SIG-M5 (cell line): Measurements from ENCODE around the gene CBFA2T2.
"Not testable (repeated sequence)": the region's sequence is repeated elsewhere in the genome, so short reads cannot be mapped to it uniquely, and the experiment has no call there.

Experiments
- DNase-seq: peaks from one replicate; lab custom pipeline; 2025; lab: John Stamatoyannopoulos, UW

The CBFA2T2 gene

GRCh38 chr20:33470866-33471265, 19.0 kb upstream of the CBFA2T2 start:
- DNase-seq = no peak

DNA sequence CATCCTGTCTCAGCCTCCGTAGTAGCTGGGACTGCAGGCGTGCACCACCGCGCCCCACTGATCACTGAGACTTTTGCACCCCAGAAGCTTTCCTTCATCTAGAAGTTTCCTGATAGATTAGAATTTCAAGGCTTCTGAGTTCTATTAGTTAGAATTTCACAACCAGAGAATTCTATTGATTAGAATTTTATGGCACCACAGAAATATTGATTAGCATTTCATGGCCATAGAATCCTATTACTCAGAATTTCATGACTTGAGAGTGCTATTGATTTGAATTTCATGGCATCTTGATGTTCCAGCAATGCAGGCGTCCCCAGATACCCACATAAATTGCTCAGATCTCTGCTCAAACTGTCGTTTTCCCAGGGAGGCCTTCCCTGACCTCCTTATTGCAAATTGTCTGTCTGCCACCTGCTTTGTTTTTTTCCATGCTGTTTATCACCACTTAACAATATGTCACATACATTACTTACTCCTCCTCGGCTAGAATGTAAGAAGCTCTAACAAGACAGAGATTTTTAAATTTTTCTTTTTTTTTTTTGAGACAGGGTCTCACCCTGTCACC, 16.9 kb upstream of the CBFA2T2 start:
- no peak for DNase-seq

DNA sequence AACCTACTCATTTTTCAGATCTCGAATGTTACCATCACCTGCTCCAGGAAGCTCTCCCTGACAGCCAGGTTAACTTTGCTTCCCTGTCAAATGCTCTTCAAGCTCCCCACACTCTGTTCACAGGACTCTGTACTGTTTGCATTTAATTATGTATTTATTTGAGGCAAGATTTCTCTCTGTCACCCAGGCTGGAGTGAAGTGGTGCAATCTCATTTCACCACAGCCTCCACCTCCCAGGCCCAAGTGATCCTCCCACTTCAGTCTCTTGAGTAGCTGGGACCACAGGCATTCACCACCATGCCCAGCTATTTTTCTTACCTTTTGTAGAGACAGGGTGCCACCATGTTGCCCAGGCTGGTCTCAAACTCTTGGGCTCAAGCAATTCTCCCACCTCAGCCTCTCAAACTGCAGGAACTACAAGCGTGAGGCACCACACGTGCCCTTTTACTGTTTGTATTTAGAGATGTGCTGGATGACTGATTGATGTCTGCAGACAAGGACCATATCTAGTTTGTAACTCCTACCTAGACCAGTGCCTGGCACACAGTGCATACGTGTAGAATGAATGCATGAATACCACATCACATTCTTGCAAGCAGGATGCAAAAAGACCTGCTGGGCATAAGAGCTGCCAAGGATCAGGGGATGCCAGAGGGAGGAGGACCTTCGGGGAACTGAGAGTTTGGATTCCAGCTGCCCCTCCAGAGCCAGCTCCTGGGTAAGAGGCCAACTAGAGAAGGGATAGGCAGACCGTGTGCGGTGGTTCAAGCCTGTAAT, 15.6 kb upstream of the CBFA2T2 start:
- DNase-seq = no peak

GRCh38 chr20:33474963-33475362, 14.9 kb upstream of the CBFA2T2 start:
- no peak for DNase-seq

GRCh38 chr20:33475381-33476152, 14.3 kb upstream of the CBFA2T2 start:
- no peak for DNase-seq

GRCh38 chr20:33477386-33478234, 12.3 kb upstream of the CBFA2T2 start:
- no peak for DNase-seq

DNA sequence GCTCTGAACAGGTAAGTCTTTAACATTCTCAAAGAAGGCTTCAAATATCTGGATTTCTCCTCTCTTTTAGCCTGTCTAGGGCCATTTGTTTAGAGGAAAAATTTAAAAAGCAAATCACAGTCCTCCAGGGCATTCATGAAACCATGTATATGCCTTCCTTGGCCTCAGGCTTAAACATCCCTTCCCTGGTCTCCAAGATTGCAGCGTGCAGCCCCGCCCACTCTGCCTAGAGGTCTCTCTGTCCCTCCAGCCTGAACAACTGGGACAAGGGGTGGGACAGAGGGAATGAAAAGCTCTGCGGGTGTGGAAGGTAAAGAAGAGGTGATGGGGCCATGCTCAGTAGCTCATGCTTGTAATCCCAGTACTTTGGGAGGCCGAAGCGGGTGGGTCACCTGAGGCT, 9.8 kb upstream of the CBFA2T2 start:
- no peak for DNase-seq

GRCh38 chr20:33481431-33481941, 8.4 kb upstream of the CBFA2T2 start:
- no peak for DNase-seq

- no peak for DNase-seq
Measured at GRCh38 chr20:33482581-33482980, 7.3 kb upstream of the CBFA2T2 start.

GRCh38 chr20:33483186-33483585, 6.7 kb upstream of the CBFA2T2 start:
- not testable (repeated sequence) for DNase-seq

DNA sequence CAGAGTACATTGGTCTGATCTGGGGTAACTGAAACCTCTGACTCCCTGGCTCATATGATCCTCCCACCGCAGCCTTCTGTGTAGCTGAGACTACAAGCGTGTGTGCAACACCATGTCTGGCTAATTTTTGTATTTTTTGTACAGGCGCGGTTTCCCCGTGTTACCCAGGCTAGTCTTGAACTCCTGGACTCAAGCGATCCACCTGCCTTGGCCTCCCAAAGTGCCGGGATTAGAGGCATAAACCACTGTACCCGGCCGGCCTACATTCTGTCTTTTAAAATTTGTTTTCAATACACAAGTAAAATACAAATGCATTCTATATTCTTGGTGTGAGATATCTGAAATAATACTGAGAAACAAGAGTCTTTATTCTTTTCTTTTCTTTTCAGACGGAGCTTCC, 1.7 kb upstream of the CBFA2T2 start:
- DNase-seq = no peak

DNA sequence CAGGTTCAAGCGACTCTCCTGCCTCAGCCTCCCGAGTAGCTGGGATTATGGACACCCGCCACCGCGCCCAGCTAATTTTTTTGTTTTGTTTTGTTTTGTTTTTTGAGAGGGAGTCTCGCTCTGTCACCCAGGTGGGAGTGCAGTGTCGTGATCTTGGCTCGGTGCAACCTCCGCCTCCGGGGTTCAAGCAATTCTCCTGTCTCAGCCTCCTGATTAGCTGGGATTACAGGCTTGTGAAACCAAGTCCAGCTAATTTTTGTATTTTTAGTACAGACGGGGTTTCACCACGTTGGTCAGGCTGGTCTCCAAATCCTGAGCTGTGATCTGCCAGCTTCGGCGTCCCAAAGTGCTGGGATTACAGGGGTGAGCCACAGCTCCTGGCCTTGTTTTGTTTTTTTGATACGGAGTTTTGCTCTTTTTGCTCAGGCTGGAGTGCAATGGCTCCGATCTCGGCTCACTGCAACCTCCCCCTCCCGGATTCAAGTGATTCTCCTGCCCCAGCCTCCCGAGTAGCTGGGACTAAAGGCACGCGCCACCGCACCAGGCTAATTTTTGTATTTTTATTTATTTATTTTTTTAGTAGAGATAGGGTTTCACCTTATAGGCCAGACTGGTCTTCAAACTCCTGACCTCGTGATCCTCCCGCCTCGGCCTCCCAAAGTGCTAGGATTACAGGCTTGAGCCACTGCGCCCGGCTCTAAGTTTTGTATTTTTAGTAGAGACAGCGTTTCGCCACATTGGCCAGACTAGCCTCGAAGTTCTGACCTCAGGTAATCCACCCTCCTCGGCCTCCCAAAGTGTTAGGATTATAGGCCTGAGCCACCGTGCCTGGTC, 1.0 kb upstream of the CBFA2T2 start:
- not testable (repeated sequence) for DNase-seq

GRCh38 chr20:33489495-33490022, 337 bp upstream of the CBFA2T2 start:
- DNase-seq = peak; percentile 62

- DNase-seq = no peak
Measured at GRCh38 chr20:33490934-33491656, 1.2 kb downstream of the CBFA2T2 start.

DNA sequence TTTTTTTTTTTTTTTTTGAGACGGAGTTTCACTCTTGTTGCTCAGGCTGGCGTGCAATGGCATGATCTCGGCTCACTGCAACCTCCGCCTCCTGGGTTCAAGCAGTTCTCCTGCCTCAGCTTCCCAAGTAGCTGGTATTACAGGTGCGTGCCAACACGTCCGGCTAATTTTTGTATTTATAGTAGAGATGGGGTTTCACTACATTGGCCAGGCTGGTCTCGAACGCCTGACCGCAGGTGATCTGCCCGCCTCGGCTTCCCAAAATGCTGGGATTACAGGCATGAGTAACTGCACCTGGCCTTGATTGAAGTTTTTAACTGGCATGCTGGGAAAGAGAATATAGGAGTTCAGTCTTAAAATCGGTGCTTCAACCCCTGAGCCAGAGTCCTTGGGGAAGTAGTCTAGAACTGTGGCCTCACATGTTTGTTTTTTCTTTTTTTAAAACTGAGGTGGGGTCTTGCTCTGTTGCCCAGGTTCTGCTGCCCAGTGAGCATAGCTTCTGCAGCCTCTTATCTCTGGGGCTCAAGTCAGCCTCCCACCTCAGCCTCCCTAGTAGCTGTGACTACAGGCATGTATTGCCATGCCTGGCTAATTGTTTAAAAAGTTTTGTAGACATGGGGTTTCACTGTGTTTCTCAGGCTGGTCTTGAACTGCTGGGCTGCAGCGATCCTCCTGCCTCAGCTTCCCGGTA, 3.3 kb downstream of the CBFA2T2 start:
- DNase-seq = no peak

GRCh38 chr20:33496776-33497175, 6.9 kb downstream of the CBFA2T2 start:
- DNase-seq = not testable (repeated sequence)

DNA sequence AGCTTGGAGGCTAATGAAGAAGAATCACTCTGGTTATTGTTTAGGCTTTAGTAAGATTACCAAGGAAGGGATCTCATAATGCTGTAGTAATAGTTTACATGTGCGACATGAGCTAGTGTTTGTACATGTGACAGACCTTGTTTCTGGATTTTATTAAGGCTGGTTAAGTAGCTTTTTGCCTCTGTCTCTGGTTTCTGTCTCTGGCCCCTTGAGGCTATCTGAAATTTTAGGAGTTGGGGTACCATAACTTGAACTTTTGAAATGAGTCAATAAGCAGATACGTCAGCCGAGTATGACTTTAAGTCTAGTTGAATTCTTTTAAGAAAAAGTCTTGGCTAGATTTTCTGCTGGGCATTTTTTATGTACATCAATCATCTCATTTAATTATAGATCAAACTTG, 9.5 kb downstream of the CBFA2T2 start:
- DNase-seq = no peak

- DNase-seq = no peak
Measured at GRCh38 chr20:33501000-33501399, 11.1 kb downstream of the CBFA2T2 start.

- DNase-seq = no peak
Measured at GRCh38 chr20:33503564-33503963, 13.7 kb downstream of the CBFA2T2 start.
